ENCODE measurements around the gene CCDC102A.
"Not testable (repeated sequence)": the region's sequence is repeated elsewhere in the genome, so short reads cannot be mapped to it uniquely, and the experiment has no call there.

Gene CCDC102A

GRCh38 chr16:57536306-57537193, at the start of gene CCDC102A:
TSS of gene CCDC102A (minus strand) at chr16:57536571. CDS start at chr16:57529177, 7,394 bp downstream.
- peak in 5 of 6 experiments; percentile 36 to 92 (median 53) for DNase-seq

GRCh38 chr16:57585051-57585687, 48.8 kb upstream of the CCDC102A start:
- DNase-seq: no peak

- no peak for DNase-seq
These were observed 42.9 kb upstream of the CCDC102A start for GRCh38 chr16:57579361-57579665.

GRCh38 chr16:57578521-57579360, 42.4 kb upstream of the CCDC102A start:
- no peak for DNase-seq

- DNase-seq: no peak
These were observed 41.4 kb upstream of the CCDC102A start for GRCh38 chr16:57577691-57578224.

- no peak for DNase-seq
These were observed 40.8 kb upstream of the CCDC102A start for GRCh38 chr16:57577214-57577613.

GRCh38 chr16:57576429-57576870, 40.1 kb upstream of the CCDC102A start:
- DNase-seq: peak; percentile 53 to 85 (median 68)

- no peak for DNase-seq
These were observed 39.3 kb upstream of the CCDC102A start for GRCh38 chr16:57575468-57576277.

- DNase-seq: no peak
These were observed 38.5 kb upstream of the CCDC102A start for GRCh38 chr16:57574646-57575467.

GRCh38 chr16:57574086-57574485, 37.7 kb upstream of the CCDC102A start:
- DNase-seq: no peak

GRCh38 chr16:57572978-57573728, 36.8 kb upstream of the CCDC102A start:
- DNase-seq: no peak

GRCh38 chr16:57571098-57571497, 34.7 kb upstream of the CCDC102A start:
- no peak for DNase-seq

- DNase-seq: no peak
These were observed 34.1 kb upstream of the CCDC102A start for GRCh38 chr16:57570301-57571070.

GRCh38 chr16:57569306-57569946, 33.1 kb upstream of the CCDC102A start:
- no peak for DNase-seq

GRCh38 chr16:57568772-57569171, 32.4 kb upstream of the CCDC102A start:
- not testable (repeated sequence) for DNase-seq

- no peak for DNase-seq
These were observed 31.9 kb upstream of the CCDC102A start for GRCh38 chr16:57568173-57568678.

- no peak for DNase-seq
These were observed 31.3 kb upstream of the CCDC102A start for GRCh38 chr16:57567691-57568090.

- no peak for DNase-seq
These were observed 30.1 kb upstream of the CCDC102A start for GRCh38 chr16:57566436-57566835.

- no peak for DNase-seq
These were observed 29.1 kb upstream of the CCDC102A start for GRCh38 chr16:57565461-57565860.

Measured in stimulated activated naive CD4-positive, alpha-beta T cell (primary cell).